Activated T-cell treated with anti-CD3 and anti-CD28 coated beads, Interleukin-2, amount 50 U/mL, for 4 hours (primary cell): ENCODE results near the gene RNF157. TPM values are rescaled to one million over a fixed set of nuclear protein-coding genes. Genes with fewer than 3 reads are reported as not detected.
A peak's percentile ranks its signal among the peaks of the same experiment; 100 is the strongest.
"Not testable (repeated sequence)": the region's sequence is repeated elsewhere in the genome, so short reads cannot be mapped to it uniquely, and the experiment has no call there.

ENCODE experiments used
- ATAC-seq, 2 donors: fragments of 200-7000 bp; cut with Tn5 transposase; one replicate each; pipeline ENCODE4 v1.10.0; 2021
- DNase-seq: peaks from one replicate; pipeline ENCODE4 v3.0.0-alpha.2; 2020
- H3K27me3 Mint-ChIP-seq: one replicate; pipeline ENCODE4 v1.8.0; 2021; ENCODE audit warnings: low read depth, mixed read lengths
- H3K36me3 Mint-ChIP-seq: one replicate; pipeline ENCODE4 v1.8.0; 2022; ENCODE audit warnings: mixed read lengths; ENCODE audit not compliant: insufficient read depth
- H3K4me1 Mint-ChIP-seq: one replicate; pipeline ENCODE4 v1.8.0; 2021; ENCODE audit warnings: low read depth, mixed read lengths
- H3K4me3 Mint-ChIP-seq: one replicate; pipeline ENCODE4 v1.8.0; 2021; ENCODE audit warnings: mild to moderate bottlenecking, moderate library complexity, mixed read lengths
- H3K9me3 Mint-ChIP-seq: one replicate; pipeline ENCODE4 v1.8.0; 2021; ENCODE audit warnings: mixed read lengths
- total RNA-seq, 3 donors: library from RNA; stranded (reverse); gene quantifications; one replicate each; pipeline ENCODE4 v1.2.1, GENCODE V29; 2021

RNF157 gene
- total RNA-seq, 3 donors from 2014 or later = 13.3 to 16.7 (median 14.9) TPM

- Mint-ChIP-seq H3K9me3 (peaks cover 3% of the 10 kb centered on the region), H3K4me3 (peak overlapping the region; percentile 13), H3K27me3 (peaks cover 2% of the 10 kb centered on the region), H3K4me1 (peaks cover 56% of the 10 kb centered on the region), H3K36me3 (no peaks in the 10 kb centered on the region)
- DNase-seq (no peak), ATAC-seq (no peak)
Observed at GRCh38 chr17:76237859-76238313, 2.4 kb downstream of the RNF157 start.

GRCh38 chr17:76236603-76237002 is 3.7 kb downstream of the RNF157 start:
- Mint-ChIP-seq H3K9me3 (peaks cover 3% of the 10 kb centered on the region), H3K27me3 (peaks cover 2% of the 10 kb centered on the region), H3K4me1 (peaks cover 52% of the 10 kb centered on the region), H3K4me3 (no peak overlapping the region), H3K36me3 (no peaks in the 10 kb centered on the region)
- no peak for ATAC-seq
- no peak for DNase-seq

GRCh38 chr17:76235883-76236282 is 4.4 kb downstream of the RNF157 start:
- H3K9me3 Mint-ChIP-seq = peaks cover 3% of the 10 kb centered on the region
- no peaks in the 10 kb centered on the region for H3K36me3 Mint-ChIP-seq
- H3K4me1 Mint-ChIP-seq = peaks cover 44% of the 10 kb centered on the region
- no peaks in the 10 kb centered on the region for H3K27me3 Mint-ChIP-seq
- H3K4me3 Mint-ChIP-seq = no peak overlapping the region
- no peak for DNase-seq
- ATAC-seq = no peak

- peak in 1 of 2 donors; percentile 18 for ATAC-seq
- Mint-ChIP-seq H3K9me3 (peaks cover 3% of the 10 kb centered on the region), H3K4me1 (peaks cover 50% of the 10 kb centered on the region)
Observed at GRCh38 chr17:76234354-76234679, 6.0 kb downstream of the RNF157 start.

GRCh38 chr17:76233588-76234353 is 6.5 kb downstream of the RNF157 start:
- Mint-ChIP-seq H3K36me3 (peaks cover 6% of the 10 kb centered on the region), H3K9me3 (peaks cover 3% of the 10 kb centered on the region), H3K4me1 (peaks cover 50% of the 10 kb centered on the region), H3K27me3 (no peaks in the 10 kb centered on the region), H3K4me3 (no peak overlapping the region)
- no peak for DNase-seq
- no peak for ATAC-seq

More at GRCh38 chr17:76234354-76234679, 6.0 kb downstream of the RNF157 start:
- DNase-seq = no peak
- no peak overlapping the region for H3K4me3 Mint-ChIP-seq
- H3K27me3 Mint-ChIP-seq = no peaks in the 10 kb centered on the region
- peaks cover 3% of the 10 kb centered on the region for H3K36me3 Mint-ChIP-seq

GRCh38 chr17:76232342-76232741 is 8.0 kb downstream of the RNF157 start:
- peaks cover 47% of the 10 kb centered on the region for H3K4me1 Mint-ChIP-seq

GRCh38 chr17:76226749-76227148 is 13.5 kb downstream of the RNF157 start:
- Mint-ChIP-seq H3K36me3 (peaks cover 12% of the 10 kb centered on the region), H3K4me1 (peaks cover 26% of the 10 kb centered on the region)
- H3K4me3 Mint-ChIP-seq, H3K9me3 Mint-ChIP-seq, ATAC-seq, DNase-seq, H3K27me3 Mint-ChIP-seq: not testable (repeated sequence)

More at GRCh38 chr17:76232342-76232741, 8.0 kb downstream of the RNF157 start:
- ATAC-seq = no peak
- H3K9me3 Mint-ChIP-seq = peaks cover 3% of the 10 kb centered on the region
- peaks cover 6% of the 10 kb centered on the region for H3K36me3 Mint-ChIP-seq
- H3K4me3 Mint-ChIP-seq = no peak overlapping the region
- no peaks in the 10 kb centered on the region for H3K27me3 Mint-ChIP-seq
- no peak for DNase-seq

- H3K4me1 Mint-ChIP-seq = peaks cover 27% of the 10 kb centered on the region
- not testable (repeated sequence) for ATAC-seq, DNase-seq, H3K4me3 Mint-ChIP-seq, H3K9me3 Mint-ChIP-seq, H3K27me3 Mint-ChIP-seq
- peaks cover 13% of the 10 kb centered on the region for H3K36me3 Mint-ChIP-seq
Observed at GRCh38 chr17:76225373-76226086, 14.8 kb downstream of the RNF157 start.

- Mint-ChIP-seq H3K27me3 (no peaks in the 10 kb centered on the region), H3K4me3 (no peak overlapping the region), H3K9me3 (no peaks in the 10 kb centered on the region), H3K4me1 (peaks cover 25% of the 10 kb centered on the region), H3K36me3 (peaks cover 8% of the 10 kb centered on the region)
- DNase-seq = no peak
- no peak for ATAC-seq
Observed at GRCh38 chr17:76223802-76224201, 16.5 kb downstream of the RNF157 start.

- peaks cover 34% of the 10 kb centered on the region for H3K4me1 Mint-ChIP-seq
- no peak overlapping the region for H3K4me3 Mint-ChIP-seq
- H3K36me3 Mint-ChIP-seq = peaks cover 7% of the 10 kb centered on the region
- H3K9me3 Mint-ChIP-seq = no peaks in the 10 kb centered on the region
- no peaks in the 10 kb centered on the region for H3K27me3 Mint-ChIP-seq
- no peak for DNase-seq
- ATAC-seq = no peak
Observed at GRCh38 chr17:76219670-76220383, 20.5 kb downstream of the RNF157 start.

- Mint-ChIP-seq H3K4me3 (no peak overlapping the region), H3K9me3 (no peaks in the 10 kb centered on the region), H3K27me3 (no peaks in the 10 kb centered on the region), H3K36me3 (peaks cover 7% of the 10 kb centered on the region), H3K4me1 (peaks cover 44% of the 10 kb centered on the region)
- ATAC-seq (no peak), DNase-seq (no peak)
Observed at GRCh38 chr17:76217081-76217480, 23.2 kb downstream of the RNF157 start.

- peaks cover 55% of the 10 kb centered on the region for H3K4me1 Mint-ChIP-seq
- DNase-seq (no peak), ATAC-seq (no peak)
- no peaks in the 10 kb centered on the region for H3K9me3 Mint-ChIP-seq
- H3K36me3 Mint-ChIP-seq = peaks cover 17% of the 10 kb centered on the region
- H3K27me3 Mint-ChIP-seq = no peaks in the 10 kb centered on the region
- no peak overlapping the region for H3K4me3 Mint-ChIP-seq
Observed at GRCh38 chr17:76213491-76213890, 26.8 kb downstream of the RNF157 start.

GRCh38 chr17:76208120-76208519 is 32.2 kb downstream of the RNF157 start:
- H3K4me3 Mint-ChIP-seq = no peak overlapping the region
- ATAC-seq (no peak), DNase-seq (no peak)
- no peaks in the 10 kb centered on the region for H3K27me3 Mint-ChIP-seq
- H3K9me3 Mint-ChIP-seq = no peaks in the 10 kb centered on the region
- peaks cover 21% of the 10 kb centered on the region for H3K36me3 Mint-ChIP-seq
- H3K4me1 Mint-ChIP-seq = peaks cover 65% of the 10 kb centered on the region

GRCh38 chr17:76207275-76208059 is 32.8 kb downstream of the RNF157 start:
- Mint-ChIP-seq H3K36me3 (peaks cover 21% of the 10 kb centered on the region), H3K4me3 (no peak overlapping the region), H3K27me3 (no peaks in the 10 kb centered on the region), H3K9me3 (no peaks in the 10 kb centered on the region), H3K4me1 (peaks cover 62% of the 10 kb centered on the region)
- ATAC-seq (no peak), DNase-seq (no peak)
